Neural cell (in vitro differentiated cells): ENCODE measurements around the gene SLC22A5.

ENCODE experiments used
- CTCF ChIP-seq: fragments of 450-650 bp; IDR thresholded peaks from 2 replicates; pipeline ENCODE4 v1.5.1; 2014; ENCODE audit warnings: antibody characterized with exemption, mild to moderate bottlenecking, moderate library complexity; ENCODE audit not compliant: poor library complexity, severe bottlenecking
- EZH2 ChIP-seq: fragments of 200-600, 300-800 bp; shearing (Covaris generic), sonication (generic); IDR thresholded peaks from 2 replicates; pipeline ENCODE4 v1.6.1; 2014; ENCODE audit warnings: antibody characterized with exemption, low read length, borderline replicate concordance, mild to moderate bottlenecking; ENCODE audit not compliant: insufficient read depth, poor library complexity, severe bottlenecking
- POLR2AphosphoS5 ChIP-seq: IDR thresholded peaks from 2 replicates; pipeline ENCODE4 v1.6.1; 2012
- RAD21 ChIP-seq: fragments of 450-650 bp; conservative IDR thresholded peaks from 2 replicates; pipeline ENCODE4 v1.6.1; 2014; ENCODE audit warnings: antibody characterized with exemption, mild to moderate bottlenecking, moderate library complexity
- SMC3 ChIP-seq: fragments of 450-650 bp; conservative IDR thresholded peaks from 2 replicates; pipeline ENCODE4 v1.6.1; 2014; ENCODE audit warnings: antibody characterized with exemption, mild to moderate bottlenecking, moderate library complexity; ENCODE audit not compliant: poor library complexity
- TAF1 ChIP-seq: IDR thresholded peaks from 2 replicates; pipeline ENCODE4 v1.6.1; 2012; ENCODE audit warnings: low read depth
- TF ChIP-seq, protein P1 (sequence below): IDR thresholded peaks from 2 replicates; pipeline ENCODE4 v1.6.1; 2012; ENCODE audit warnings: borderline replicate concordance

DNA sequence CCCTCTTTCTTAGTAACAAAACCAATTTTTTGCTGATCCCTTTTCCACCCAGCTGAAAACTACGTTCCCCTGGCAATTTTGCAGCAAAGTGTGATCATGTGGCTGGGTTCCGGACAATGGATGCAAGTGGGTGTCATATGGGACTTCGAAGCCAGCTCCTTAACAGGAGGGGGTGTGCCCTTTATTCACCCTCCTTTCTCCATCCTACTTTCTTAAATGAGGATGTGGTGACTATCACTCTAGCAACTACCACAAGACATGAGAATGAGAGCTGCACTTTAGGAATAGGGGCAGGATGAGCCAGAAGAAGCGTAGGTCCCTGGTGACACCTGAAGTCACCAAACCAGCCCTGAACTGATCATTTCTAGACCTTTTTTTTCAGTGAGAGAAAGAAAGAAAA is 62.1 kb downstream of the SLC22A5 start:
- TF ChIP-seq, protein P1, sequence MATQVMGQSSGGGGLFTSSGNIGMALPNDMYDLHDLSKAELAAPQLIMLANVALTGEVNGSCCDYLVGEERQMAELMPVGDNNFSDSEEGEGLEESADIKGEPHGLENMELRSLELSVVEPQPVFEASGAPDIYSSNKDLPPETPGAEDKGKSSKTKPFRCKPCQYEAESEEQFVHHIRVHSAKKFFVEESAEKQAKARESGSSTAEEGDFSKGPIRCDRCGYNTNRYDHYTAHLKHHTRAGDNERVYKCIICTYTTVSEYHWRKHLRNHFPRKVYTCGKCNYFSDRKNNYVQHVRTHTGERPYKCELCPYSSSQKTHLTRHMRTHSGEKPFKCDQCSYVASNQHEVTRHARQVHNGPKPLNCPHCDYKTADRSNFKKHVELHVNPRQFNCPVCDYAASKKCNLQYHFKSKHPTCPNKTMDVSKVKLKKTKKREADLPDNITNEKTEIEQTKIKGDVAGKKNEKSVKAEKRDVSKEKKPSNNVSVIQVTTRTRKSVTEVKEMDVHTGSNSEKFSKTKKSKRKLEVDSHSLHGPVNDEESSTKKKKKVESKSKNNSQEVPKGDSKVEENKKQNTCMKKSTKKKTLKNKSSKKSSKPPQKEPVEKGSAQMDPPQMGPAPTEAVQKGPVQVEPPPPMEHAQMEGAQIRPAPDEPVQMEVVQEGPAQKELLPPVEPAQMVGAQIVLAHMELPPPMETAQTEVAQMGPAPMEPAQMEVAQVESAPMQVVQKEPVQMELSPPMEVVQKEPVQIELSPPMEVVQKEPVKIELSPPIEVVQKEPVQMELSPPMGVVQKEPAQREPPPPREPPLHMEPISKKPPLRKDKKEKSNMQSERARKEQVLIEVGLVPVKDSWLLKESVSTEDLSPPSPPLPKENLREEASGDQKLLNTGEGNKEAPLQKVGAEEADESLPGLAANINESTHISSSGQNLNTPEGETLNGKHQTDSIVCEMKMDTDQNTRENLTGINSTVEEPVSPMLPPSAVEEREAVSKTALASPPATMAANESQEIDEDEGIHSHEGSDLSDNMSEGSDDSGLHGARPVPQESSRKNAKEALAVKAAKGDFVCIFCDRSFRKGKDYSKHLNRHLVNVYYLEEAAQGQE = no peak
- TF ChIP-seq CTCF (no peak), RAD21 (no peak), EZH2 (no peak), POLR2AphosphoS5 (no peak), TAF1 (no peak), SMC3 (no peak)
